Measurements from ENCODE around the gene KRT71.

GRCh38 chr12:52521568-52522266 is 31.2 kb downstream of the KRT71 start:
- no peak for TF ChIP-seq CTCF (IDR thresholded peaks at IDR 0.05)
- TF ChIP-seq POLR2A (IDR thresholded peaks at IDR 0.05), result no peak
